Measurements from ENCODE around the gene ST3GAL3.

Gene ST3GAL3

DNA sequence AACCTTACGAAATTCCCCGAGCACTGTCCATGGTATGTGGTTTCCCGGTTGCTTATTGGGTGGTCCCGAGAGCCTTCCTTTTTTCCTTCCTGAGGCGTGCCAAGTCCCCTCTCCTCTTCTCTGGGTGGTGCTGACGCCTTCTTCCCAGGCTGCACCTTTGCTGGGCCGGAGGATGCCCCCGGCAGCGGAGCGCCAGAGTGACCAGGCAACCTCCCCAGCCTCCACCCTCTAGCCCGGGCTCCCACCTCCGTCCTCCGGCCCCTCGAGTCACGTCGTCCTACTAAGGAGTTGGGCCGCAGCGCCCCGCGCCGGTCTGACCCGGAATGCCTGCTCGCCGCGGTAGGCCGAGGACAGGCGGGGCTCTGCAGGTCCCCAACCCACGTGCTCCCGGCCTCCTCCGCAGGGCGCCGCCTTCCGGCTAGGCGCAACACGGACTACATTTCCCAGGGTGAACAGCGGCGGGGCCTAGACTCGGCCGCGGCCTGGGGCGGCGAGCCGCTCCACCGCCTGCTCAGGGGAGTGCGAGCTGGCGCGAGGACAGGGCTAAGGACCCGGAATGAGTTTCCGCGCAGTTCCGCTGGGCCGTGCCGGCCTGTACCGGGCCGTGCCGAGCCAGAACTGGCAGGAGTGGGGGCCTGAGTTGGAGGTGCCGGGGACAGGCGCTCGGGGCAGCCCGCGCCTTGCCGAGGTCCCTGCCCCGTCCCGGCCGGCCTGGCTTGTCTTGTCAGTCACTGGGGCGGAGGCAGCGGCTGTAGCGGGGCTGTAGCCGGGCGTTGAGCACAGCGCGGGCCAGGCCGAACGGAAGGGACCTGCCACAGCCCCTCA lies 239.1 kb downstream of the ST3GAL3 start, which contains the start of gene IPO13:
Gene IPO13, plus strand, starts transcription at position 715 of the 825 bp plus-strand sequence. CDS start 651 bp downstream, outside the sequence.
- peak; percentile 97 for DNase-seq

DNA sequence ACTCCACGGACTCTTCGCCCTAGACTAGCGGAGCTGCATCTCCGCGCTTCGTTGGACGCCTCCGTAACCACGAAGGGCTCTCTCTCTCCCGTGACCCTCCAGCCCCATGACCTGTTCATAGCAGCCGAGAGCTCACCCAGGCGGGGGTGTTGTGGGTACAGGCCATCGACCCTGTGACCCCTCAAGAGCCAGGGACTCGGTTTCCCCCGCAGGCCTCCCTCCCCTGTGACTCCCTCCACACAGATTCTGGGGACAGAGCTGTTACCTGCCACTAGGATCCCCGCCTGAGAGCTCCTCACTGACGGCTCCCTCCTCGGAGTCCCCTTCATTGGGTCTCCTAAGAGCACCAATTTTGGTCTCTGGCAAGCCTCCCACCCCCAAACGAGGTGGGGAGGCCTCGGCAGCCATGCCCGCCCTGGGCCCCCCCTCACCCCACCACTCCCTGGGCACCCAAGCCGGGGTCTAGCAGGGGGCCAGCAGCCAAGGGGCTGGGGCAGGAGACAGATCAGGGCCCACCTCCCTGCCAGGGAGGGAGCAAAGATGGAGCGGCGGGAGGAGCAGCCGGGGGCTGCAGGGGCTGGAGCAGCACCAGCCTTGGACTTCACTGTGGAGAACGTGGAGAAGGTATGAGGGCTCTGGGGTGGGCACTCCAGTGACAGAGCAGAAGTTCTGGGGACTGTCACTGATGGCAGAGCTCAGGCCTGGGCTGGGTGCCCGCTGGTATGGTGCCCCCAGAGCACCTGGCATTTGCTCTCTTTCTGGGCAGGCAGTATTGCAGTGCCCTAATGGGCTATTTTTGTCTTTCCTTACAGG lies 239.9 kb downstream of the ST3GAL3 start:
- peak; percentile 55 for DNase-seq

GRCh38 chr1:43947874-43948437 lies 240.6 kb downstream of the ST3GAL3 start:
- DNase-seq = no peak

DNA sequence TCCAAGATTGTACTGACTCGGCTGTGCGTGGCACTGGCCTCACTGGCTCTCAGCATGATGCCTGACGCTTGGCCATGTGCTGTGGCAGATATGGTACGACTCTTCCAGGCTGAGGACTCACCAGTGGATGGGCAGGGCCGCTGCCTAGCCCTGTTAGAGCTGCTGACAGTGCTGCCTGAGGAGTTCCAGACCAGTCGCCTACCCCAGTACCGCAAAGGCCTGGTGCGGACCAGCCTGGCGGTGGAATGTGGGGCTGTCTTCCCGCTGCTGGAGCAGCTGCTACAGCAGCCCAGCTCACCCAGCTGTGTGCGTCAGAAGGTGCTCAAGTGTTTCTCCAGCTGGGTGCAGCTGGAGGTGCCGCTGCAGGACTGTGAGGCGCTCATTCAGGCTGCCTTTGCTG lies 242.3 kb downstream of the ST3GAL3 start:
- no peak for DNase-seq

- no peak for DNase-seq
Observed at GRCh38 chr1:43951021-43951985, 244.0 kb downstream of the ST3GAL3 start.

DNA sequence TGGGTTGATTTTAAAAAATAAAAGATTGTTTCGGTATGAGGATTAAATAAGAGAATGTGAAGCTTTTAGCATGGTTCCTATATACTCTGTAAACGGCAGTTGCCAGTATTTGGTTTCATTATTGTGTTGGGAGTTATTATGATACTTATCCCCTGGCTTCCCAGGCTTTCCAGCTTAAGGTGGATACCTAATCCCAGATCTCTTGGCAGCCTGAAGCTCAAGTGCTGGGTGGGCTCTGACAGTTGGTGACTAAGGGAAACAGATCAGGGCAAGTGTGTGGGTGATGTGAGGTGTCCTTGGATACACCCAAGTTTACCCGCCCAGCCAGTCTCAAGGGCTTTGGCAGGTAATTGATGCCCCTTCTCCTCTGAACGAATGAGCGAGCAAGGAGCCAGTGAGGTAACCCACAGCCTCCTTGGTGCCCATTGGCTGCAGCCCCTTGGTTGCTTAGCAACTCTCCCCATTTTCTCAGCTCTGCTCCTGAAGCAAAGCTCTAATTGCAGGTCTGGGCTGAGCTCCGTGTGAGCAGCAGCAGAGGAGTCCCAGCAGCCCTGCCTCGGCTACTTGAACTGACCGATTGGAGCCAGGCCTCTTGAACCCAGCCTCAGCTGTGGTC lies 245.5 kb downstream of the ST3GAL3 start:
- no peak for DNase-seq

DNA sequence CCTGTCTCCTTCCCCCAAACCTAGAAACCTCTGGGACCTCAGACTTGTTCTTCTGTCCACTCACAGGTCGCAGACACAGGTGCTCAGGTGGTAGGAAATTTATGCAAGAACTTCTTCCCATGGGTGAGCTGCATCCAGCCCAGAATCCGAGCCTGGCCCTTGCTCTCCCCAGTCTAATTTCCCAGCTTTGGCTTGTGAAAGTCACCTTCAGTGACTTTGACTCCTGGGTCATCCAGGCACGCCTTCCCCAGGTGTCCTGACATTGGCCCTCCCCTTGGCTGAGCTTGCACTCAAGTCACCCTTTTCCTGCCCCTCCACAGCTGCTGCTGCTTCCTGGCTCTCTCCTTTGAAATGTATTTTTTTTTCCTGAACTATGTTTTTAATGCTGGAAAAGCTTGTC lies 246.0 kb downstream of the ST3GAL3 start:
- no peak for DNase-seq

DNA sequence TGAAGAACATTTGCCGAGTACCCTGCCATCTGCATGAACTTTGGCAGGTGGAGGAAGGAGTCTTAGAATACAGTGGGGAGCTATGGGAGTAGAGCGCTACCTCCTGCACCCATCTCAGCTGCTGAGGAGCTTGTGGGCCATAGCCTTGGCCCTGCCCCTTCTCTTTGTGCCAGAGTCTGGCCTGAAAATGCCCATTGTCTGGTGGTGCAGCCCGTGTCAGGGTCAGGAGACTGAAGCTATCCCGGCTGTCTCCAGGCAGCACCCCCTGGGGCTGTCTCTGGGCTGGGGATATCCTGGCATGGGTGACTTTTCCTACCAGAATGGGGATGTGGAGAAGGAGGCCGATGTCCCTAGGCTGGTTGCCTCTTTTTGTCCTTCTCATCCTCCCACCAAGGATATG lies 246.7 kb downstream of the ST3GAL3 start:
- DNase-seq = no peak

GRCh38 chr1:43956234-43956633 lies 248.9 kb downstream of the ST3GAL3 start:
- DNase-seq = no peak

DNA sequence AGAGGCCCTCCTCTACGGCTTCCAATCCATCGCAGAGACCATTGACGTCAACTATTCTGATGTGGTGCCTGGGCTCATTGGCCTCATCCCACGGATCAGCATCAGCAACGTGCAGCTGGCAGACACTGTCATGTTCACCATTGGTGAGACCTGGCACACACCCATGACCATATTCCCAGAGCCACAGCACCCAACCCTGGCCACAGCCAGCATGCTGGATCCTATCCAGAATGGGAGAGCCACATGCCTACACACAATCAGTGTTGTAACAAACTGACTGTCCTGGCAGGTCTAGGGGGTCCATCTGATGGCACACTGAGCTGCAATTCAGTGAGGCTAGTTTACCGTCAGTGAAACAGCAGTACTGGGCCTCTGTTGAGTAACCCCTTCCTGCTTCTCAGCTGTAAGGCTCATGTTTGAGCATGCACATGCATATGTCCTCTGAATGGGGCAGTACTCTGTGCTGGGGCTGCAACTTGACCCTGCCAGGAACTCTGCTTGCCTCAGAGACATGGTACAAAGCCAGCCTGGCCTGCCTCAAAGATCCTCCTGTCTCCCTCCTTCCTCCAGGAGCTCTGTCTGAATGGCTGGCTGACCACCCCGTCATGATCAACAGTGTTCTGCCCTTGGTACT lies 250.2 kb downstream of the ST3GAL3 start:
- no peak for DNase-seq

GRCh38 chr1:43958351-43959255 lies 251.3 kb downstream of the ST3GAL3 start:
- no peak for DNase-seq

DNA sequence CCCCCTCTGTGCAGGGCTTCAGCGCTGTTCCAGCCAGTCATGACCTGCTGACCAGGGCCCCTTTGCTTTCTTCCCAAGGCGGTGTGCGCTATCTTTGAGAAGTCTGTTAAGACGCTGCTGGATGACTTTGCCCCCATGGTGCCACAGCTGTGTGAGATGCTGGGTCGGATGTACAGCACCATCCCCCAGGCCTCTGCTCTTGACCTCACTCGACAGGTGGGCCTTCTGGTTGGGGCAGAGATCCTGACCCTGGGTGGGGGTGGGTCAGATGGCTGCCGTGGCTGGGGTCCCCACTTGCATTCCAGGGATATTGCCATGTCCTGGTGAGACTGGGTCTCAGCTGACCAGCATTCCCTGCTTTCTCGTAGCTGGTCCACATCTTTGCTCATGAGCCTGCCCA lies 253.5 kb downstream of the ST3GAL3 start:
- DNase-seq = no peak

GRCh38 chr1:43961692-43962091 lies 254.4 kb downstream of the ST3GAL3 start:
- no peak for DNase-seq

DNA sequence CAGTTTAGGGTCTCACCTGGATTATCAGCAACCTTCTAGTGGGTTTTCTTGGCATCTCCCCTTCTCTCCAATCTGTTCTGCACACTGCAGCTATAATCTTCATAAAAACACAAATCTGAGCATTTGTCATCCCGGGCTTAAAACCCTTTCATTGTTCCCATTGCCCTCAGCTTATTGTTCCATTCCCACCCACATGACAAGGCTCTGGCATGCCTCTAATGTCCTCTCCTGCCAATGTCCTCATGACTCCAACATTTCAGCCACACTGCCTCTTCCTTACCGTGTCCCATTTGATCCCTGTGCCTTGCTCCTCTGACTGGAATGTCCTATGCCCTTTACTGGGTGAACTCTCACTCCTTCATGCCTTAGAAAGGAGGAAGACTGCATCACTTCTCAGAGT lies 255.0 kb downstream of the ST3GAL3 start:
- DNase-seq = no peak

DNA sequence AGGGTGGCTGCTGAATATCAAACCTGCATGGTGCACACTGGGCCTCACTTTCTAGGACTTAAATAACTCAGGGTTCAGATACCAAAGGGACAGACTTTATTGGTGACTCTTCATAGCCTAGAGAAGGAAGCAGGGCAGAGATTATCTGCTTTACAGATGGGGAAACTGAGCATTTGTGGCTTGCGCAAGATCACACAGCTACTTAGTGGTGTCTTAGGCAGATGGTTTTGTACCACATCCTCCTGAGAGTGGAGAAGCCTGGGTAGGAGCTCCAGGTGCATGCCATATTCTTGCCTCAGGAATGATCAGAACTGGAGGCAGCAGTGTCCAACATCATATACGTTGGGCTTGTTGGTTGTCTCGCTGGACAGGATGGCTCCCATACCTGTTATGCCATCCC lies 255.7 kb downstream of the ST3GAL3 start:
- DNase-seq = no peak

DNA sequence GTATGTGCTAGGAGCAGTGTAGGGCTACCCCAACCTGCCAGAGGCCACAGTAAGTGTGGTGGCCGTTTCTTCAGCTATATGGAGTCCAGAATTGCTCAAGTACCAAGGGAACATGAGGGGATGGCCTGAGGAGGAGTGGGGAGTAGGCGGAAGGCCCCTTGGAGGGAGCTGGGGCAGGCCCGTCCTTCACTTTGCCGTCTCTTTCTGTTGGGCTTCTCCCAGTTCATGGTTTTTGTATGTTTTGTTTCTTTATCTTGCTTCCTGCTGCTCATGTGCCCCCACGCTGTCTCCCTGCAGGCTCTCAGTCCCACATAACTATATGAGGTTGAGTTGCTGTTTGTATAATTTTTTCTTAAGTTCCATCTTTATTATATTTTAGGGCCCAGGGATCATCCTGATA lies 256.6 kb downstream of the ST3GAL3 start:
- DNase-seq = no peak

- no peak for DNase-seq
Observed at GRCh38 chr1:43965316-43965715, 258.0 kb downstream of the ST3GAL3 start.

DNA sequence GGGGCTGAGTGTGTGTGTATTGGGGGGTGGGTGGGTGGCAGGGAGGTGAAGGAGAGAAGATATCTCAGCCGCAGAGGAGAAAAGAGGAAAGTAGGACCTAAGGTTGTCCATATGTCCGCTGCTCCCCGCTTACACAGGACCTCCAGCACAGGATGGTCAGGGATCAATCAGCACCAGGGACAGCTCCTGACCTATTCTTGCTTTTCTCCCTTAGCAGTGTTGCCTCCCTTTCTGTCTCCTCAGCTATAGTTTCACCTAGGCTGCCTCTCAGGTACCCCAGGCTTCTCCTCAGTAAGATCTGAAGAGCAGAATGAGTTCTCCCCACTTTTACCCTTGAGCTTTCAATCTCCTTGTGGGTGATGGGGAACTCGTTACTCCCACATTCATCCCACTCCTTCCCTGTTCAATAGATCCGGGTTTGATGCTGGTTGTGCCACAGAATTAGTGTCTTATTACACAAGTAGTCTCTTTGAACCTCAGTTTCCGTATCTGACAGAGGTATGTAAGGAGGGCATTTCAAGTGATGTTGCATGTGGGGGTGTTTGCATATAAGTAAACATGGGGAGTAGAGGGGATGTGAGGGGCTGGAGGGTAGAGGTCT lies 261.1 kb downstream of the ST3GAL3 start:
- DNase-seq = no peak

- DNase-seq = no peak
Observed at GRCh38 chr1:43969416-43969745, 262.0 kb downstream of the ST3GAL3 start.

Data from femur (tissue), 1 donor.